GM13977 (cell line): ENCODE data around the gene OR13J1.

Experiments
- DNase-seq: peaks from one replicate; pipeline ENCODE4 v3.0.0; 2012; ENCODE audit warnings: low spot score
- CTCF ChIP-seq: IDR thresholded peaks from 2 replicates; pipeline ENCODE4 v1.5.1; 2012; ENCODE audit warnings: mild to moderate bottlenecking, control low read depth; ENCODE audit not compliant: insufficient read depth; ENCODE audit errors: extremely low read depth, missing control alignments
- in situ Hi-C: fragments of 300-500 bp; cut with MboI; formaldehyde crosslinking; loops from one replicate; pipeline ENCODE4 v1.12.0; 2022; ENCODE audit warnings: low sequenced_read_pairs, low pct_unique_long_range_greater_than_20kb, mixed read lengths, inconsistent platforms; ENCODE audit not compliant: unreplicated experiment

OR13J1 gene

GRCh38 chr9:35907711-35908503 lies 37.7 kb upstream of the OR13J1 start:
- in situ Hi-C loops, result no loop called here
- no peak for DNase-seq
- TF ChIP-seq CTCF, result no peak

- in situ Hi-C loops, result no loop called here
- no peak for TF ChIP-seq CTCF
- DNase-seq, result no peak
Measured at GRCh38 chr9:35906923-35907699, 36.9 kb upstream of the OR13J1 start.

GRCh38 chr9:35905912-35906679 lies 35.9 kb upstream of the OR13J1 start, which contains the start of gene HRCT1:
Gene HRCT1 (plus strand): TSS chr9:35906202. CDS start chr9:35906288, 86 bp downstream.
- no peak for DNase-seq
- in situ Hi-C loops, result no loop called here
- TF ChIP-seq CTCF, result no peak

GRCh38 chr9:35905051-35905781 lies 35.0 kb upstream of the OR13J1 start:
- TF ChIP-seq CTCF, result no peak
- no peak for DNase-seq
- in situ Hi-C loops, result no loop called here

GRCh38 chr9:35904338-35904737 lies 34.1 kb upstream of the OR13J1 start:
- TF ChIP-seq CTCF, result no peak
- no peak for DNase-seq
- in situ Hi-C loops, result no loop called here

GRCh38 chr9:35903049-35903448 lies 32.8 kb upstream of the OR13J1 start:
- peak; percentile 79 for TF ChIP-seq CTCF
- peak; percentile 73 for DNase-seq
- in situ Hi-C loops, result no loop called here
